ENCODE data around the gene CWC27. TPM values are rescaled to one million over a fixed set of nuclear protein-coding genes. Genes with fewer than 3 reads are reported as not detected.

Gene CWC27
- total and polyA plus RNA-seq, 9 of the 15 experiments (the other 6 are each of a cell fraction or from before 2014, with no cell fraction given), result 19.7 to 49.3 (median 38.3) TPM

GRCh38 chr5:65020492-65020891 is 251.8 kb downstream of the CWC27 start:
- ChIA-PET POLR2A (interaction anchor here (1.2 kb wide), 1 partner anchor 15 kb away, joined by 5 read pairs; no protein-coding TSS in a partner anchor), CTCF (ENCODE audit: low intra/inter-chr PET ratio) (no interaction called here)
- DNase-seq (ENCODE audit: extremely low read depth in 1 of 4, low spot score in 3 of 4) (no peak), ATAC-seq (no peak), FAIRE-seq (no peak)
- intact Hi-C loops (cut with micrococcal nuclease), result no loop called here
- Histone ChIP-seq H2AFZ (ENCODE audit: low read depth, low read length) (no peak overlapping the region), H3K4me3 (no peak overlapping the region), H3K4me2 (ENCODE audit: insufficient read depth, low read length) (no peak overlapping the region), H3K27ac (ENCODE audit: extremely low read depth, low read depth, low read length) (no peak overlapping the region), H3K79me2 (ENCODE audit: control insufficient read depth, insufficient read depth, low read length) (no peaks in the 10 kb centered on the region), H3K4me1 (replicated peaks in 1 of 2; ENCODE audit: control insufficient read depth in 2 of 2, insufficient read depth in 2 of 2, low read length in 2 of 2) (peaks cover 0 to 5% of the 10 kb centered on the region in 2 experiments; a peak in 1 of 5 replicates), H3K36me3 (ENCODE audit: control insufficient read depth, insufficient read depth, low read length) (no peaks in the 10 kb centered on the region), H3K9me3 (replicated peaks; ENCODE audit: control insufficient read depth, insufficient read depth, low read depth, low read length) (no peaks in the 10 kb centered on the region), H3K9me1 (ENCODE audit: control insufficient read depth, insufficient read depth, low read length) (no peaks in the 10 kb centered on the region), H3K9ac (ENCODE audit: insufficient read depth in 1 of 2, low read depth in 2 of 2, low read length in 2 of 2) (no peak overlapping the region), H4K20me1 (replicated peaks; ENCODE audit: control insufficient read depth, insufficient read depth, low read length) (no peaks in the 10 kb centered on the region), H3K27me3 (ENCODE audit: control insufficient read depth in 2 of 2, insufficient read depth in 2 of 2, low read length in 2 of 2) (no peaks in the 10 kb centered on the region)
- TF ChIP-seq IRF9 (tag; IDR thresholded peaks at IDR 0.05) (no peak), SMAD2 (IDR thresholded peaks at IDR 0.05; ENCODE audit: low read depth, low read length) (no peak), HOXB6 (CRISPR knock-in tag; IDR thresholded peaks at IDR 0.05; ENCODE audit: borderline replicate concordance) (no peak), KAT7 (CRISPR knock-in tag; IDR thresholded peaks at IDR 0.05; ENCODE audit: borderline replicate concordance) (no peak), PCBP2 (IDR thresholded peaks at IDR 0.05; ENCODE audit: low read depth, low read length, poor library complexity, severe bottlenecking) (no peak), SMARCB1 (IDR thresholded peaks at IDR 0.05; ENCODE audit: insufficient read length, low read depth) (no peak), ARID3A (IDR thresholded peaks at IDR 0.05; ENCODE audit: borderline replicate concordance, low read depth, low read length) (no peak), TAF1 (IDR thresholded peaks at IDR 0.05; ENCODE audit: control insufficient read depth, extremely low read depth, insufficient read depth, low read length, severe bottlenecking) (no peak), SETDB1 (IDR thresholded peaks at IDR 0.05; ENCODE audit: low read length) (no peak), ZNF184 (CRISPR knock-in tag; IDR thresholded peaks at IDR 0.05) (no peak), ZNF324 (CRISPR knock-in tag; IDR thresholded peaks at IDR 0.05) (no peak), TRIM25 (IDR thresholded peaks at IDR 0.05; ENCODE audit: borderline replicate concordance) (no peak), ZNF274 (IDR thresholded peaks at IDR 0.05; ENCODE audit: borderline replicate concordance, low read depth, low read length) (no peak)
- BruUV-seq (replicated peaks), result no TSS peak
- in situ Hi-C loops (cut with MboI), result no loop called here

Measured in K562 (cell line).